ENCODE measurements around the gene ETS1.

Gene ETS1

DNA sequence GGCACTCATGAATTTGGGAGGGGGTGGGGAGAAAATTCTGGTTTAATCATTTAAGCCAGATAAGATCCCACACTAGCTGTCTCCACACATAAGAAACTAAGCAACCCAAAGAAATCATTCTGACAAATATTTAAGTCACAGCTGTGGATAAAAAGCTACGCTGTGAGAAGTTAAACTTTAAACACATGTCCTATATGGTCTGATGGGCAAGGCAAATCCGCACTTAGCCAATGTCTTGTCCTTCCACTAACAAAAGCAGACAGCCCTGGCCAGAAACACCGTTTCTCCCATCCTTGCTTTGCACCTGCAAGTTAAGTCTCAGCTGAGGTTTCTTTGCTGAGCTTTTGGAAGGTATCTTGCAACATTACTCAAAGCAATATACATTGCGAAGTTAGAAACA, 68.0 kb downstream of the ETS1 start:
- TF ChIP-seq, protein P1, sequence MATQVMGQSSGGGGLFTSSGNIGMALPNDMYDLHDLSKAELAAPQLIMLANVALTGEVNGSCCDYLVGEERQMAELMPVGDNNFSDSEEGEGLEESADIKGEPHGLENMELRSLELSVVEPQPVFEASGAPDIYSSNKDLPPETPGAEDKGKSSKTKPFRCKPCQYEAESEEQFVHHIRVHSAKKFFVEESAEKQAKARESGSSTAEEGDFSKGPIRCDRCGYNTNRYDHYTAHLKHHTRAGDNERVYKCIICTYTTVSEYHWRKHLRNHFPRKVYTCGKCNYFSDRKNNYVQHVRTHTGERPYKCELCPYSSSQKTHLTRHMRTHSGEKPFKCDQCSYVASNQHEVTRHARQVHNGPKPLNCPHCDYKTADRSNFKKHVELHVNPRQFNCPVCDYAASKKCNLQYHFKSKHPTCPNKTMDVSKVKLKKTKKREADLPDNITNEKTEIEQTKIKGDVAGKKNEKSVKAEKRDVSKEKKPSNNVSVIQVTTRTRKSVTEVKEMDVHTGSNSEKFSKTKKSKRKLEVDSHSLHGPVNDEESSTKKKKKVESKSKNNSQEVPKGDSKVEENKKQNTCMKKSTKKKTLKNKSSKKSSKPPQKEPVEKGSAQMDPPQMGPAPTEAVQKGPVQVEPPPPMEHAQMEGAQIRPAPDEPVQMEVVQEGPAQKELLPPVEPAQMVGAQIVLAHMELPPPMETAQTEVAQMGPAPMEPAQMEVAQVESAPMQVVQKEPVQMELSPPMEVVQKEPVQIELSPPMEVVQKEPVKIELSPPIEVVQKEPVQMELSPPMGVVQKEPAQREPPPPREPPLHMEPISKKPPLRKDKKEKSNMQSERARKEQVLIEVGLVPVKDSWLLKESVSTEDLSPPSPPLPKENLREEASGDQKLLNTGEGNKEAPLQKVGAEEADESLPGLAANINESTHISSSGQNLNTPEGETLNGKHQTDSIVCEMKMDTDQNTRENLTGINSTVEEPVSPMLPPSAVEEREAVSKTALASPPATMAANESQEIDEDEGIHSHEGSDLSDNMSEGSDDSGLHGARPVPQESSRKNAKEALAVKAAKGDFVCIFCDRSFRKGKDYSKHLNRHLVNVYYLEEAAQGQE (IDR thresholded peaks at IDR 0.05; ENCODE audit: low read depth): no peak
- no peak for TF ChIP-seq TEAD4 (IDR thresholded peaks at IDR 0.05)
- TF ChIP-seq, protein P2, sequence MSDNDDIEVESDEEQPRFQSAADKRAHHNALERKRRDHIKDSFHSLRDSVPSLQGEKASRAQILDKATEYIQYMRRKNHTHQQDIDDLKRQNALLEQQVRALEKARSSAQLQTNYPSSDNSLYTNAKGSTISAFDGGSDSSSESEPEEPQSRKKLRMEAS (IDR thresholded peaks at IDR 0.05): no peak
- TF ChIP-seq TCF12 (IDR thresholded peaks at IDR 0.05; ENCODE audit: low read depth): no peak
- TF ChIP-seq FOXM1 (IDR thresholded peaks at IDR 0.05; ENCODE audit: borderline replicate concordance, low read depth): no peak
- TF ChIP-seq, protein P3, sequence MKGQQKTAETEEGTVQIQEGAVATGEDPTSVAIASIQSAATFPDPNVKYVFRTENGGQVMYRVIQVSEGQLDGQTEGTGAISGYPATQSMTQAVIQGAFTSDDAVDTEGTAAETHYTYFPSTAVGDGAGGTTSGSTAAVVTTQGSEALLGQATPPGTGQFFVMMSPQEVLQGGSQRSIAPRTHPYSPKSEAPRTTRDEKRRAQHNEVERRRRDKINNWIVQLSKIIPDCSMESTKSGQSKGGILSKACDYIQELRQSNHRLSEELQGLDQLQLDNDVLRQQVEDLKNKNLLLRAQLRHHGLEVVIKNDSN (IDR thresholded peaks at IDR 0.05): no peak
- TF ChIP-seq RAD21 (IDR thresholded peaks at IDR 0.05; ENCODE audit: low read depth): no peak
- no peak for TF ChIP-seq TAF1 (IDR thresholded peaks at IDR 0.05; ENCODE audit: low read depth)

DNA sequence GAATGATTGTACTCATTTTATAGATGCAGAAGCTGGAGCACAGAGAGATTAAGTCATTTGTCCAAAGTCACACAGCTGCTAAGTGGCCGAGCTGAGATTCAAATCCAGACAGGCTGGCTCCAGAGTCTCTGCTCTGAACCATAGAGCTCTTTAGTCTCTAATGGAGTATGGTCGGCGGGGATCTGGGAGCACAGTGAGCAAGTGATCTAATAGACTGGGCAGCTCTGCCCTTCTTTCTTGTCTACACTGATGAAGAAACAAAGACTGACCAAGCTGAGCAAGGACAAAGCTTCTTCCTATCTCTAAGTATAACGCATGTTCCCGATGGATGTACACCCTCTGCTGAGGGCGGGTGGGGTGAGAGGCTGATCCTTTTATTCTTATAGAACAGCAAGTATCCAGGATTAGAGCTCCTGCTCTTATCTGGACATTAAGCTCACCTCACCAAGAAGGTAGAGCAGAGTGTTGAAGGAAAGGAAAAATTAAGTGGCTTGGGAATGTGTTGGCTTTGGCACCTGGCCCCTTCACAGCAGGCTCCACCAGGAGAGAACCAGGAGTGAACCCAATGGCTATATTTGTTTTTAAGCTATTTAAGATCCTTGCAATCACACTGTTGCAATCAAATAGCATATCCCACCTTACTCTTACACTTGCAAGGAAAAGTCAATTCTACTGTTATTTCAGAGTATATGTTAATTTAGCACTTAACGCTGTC, 68.7 kb downstream of the ETS1 start:
- no peak for TF ChIP-seq ZBTB7A (IDR thresholded peaks at IDR 0.05; ENCODE audit: low read depth)
- peak; percentile 59 for TF ChIP-seq NFIC (IDR thresholded peaks at IDR 0.05)

DNA sequence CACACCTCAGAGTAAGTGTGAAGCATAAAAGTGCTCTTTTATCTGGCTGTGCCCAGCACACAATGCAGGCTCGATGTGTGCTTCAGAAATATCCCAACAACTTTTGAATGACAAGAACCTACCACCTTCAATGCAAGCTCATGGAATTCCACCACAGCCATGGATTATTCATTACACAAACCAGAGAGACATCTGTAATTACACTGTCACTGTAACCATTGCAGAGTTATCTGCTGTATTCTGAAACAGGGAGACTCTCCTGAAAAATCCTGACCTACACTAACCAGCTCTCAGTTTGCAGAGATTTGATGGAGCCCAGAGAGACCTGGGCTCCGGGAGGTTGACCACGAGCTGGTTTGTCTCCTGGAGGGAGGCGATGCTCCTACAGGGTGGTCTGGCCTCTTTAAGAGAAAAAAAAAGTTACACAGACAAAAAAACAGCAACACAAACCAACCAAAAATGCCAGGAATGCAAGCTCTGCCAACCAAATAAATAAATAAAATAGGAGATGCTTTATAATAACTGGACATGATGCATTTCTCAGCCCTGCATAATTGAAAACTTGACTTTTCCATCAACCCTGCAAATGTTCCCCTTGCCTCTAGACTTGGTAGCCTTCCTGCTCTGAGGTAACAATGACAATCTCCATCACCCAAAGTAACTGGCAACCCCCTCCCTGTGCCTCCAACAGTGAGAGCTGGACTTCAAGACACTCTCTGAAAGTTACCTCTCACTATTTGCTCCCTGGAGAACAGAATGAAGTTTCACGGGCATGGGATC, 69.7 kb downstream of the ETS1 start:
- TF ChIP-seq FOXM1 (IDR thresholded peaks at IDR 0.05; ENCODE audit: borderline replicate concordance, low read depth) (no peak), TEAD4 (IDR thresholded peaks at IDR 0.05) (peak; percentile 51), TCF12 (IDR thresholded peaks at IDR 0.05; ENCODE audit: low read depth) (no peak)

DNA sequence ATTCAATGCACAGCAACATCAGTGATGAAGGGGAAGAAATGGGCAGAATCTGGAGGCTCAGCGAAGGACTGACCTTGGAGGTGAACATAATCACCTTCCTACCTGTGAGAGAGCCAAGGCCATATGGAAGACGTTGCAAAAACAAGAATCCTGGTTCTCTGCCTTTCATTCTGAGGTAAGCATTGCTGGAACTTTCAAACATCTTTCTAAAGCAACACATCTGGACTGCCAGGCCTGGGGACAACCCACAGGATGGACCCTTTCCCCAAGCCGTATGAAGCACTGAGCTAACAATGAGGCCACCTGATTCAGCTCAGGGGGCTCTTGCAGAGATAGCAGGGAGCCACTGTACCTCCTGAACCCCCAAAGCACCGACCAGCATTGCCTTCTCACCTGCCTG, 70.5 kb downstream of the ETS1 start:
- TF ChIP-seq, protein P2 (IDR thresholded peaks at IDR 0.05): no peak
- TF ChIP-seq, protein P3 (IDR thresholded peaks at IDR 0.05): no peak
- TF ChIP-seq TCF12 (IDR thresholded peaks at IDR 0.05; ENCODE audit: low read depth) (no peak), YY1 (IDR thresholded peaks at IDR 0.05; ENCODE audit: low read depth) (no peak), ZBTB7A (IDR thresholded peaks at IDR 0.05; ENCODE audit: low read depth) (no peak), CREB1 (IDR thresholded peaks at IDR 0.05; ENCODE audit: low read depth) (no peak), EP300 (IDR thresholded peaks at IDR 0.05; ENCODE audit: borderline replicate concordance) (no peak), TAF1 (IDR thresholded peaks at IDR 0.05; ENCODE audit: low read depth) (no peak), TEAD4 (IDR thresholded peaks at IDR 0.05) (no peak), FOXM1 (IDR thresholded peaks at IDR 0.05; ENCODE audit: borderline replicate concordance, low read depth) (no peak), NFIC (IDR thresholded peaks at IDR 0.05) (no peak), CEBPB (IDR thresholded peaks at IDR 0.05) (no peak), EGR1 (IDR thresholded peaks at IDR 0.05) (no peak), RAD21 (IDR thresholded peaks at IDR 0.05; ENCODE audit: low read depth) (no peak)
- TF ChIP-seq, protein P1 (IDR thresholded peaks at IDR 0.05; ENCODE audit: low read depth): no peak

DNA sequence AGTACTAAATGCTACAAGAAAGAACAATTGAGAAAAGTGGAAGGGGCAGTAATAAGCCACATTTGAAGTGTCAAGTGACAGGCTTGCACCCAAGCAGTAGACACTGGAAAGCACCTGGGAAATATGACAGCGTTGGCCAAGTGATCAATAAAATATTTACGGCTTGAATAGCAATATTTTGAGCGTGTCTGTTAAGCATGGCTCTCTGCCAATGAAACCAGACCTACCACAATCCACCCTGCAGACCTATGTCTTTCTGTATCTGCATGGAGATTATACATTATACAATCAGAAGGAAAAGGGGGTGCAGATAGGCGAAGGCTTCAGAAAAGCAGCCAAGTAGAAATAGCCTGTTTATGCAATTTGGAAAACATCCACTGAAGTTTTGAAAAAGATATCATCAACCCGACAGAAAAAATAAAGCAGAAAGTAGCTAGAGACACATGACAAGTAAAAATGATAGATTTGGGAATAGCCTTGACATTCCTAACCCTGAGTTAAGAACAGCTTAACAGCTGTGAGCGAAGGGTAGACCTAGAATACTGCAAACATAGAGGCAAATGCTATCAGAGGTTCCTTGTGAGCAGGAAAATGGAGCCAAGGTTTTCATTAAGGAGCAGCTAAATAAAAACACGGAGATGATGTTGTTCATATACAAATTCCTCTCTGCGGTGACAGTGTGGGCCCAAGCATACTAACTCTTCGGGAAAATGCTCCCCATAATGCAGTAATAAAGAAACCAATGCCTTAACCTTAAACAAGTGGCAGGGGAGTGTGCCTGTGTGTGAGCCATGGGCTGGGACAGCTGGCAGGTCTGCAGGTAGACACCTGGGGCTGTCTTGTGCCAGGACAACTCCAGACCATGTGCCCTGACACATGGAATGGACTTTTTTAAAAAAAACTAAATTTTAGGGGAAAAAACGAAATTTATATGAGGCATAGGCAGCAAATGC, 71.3 kb downstream of the ETS1 start:
- no peak for TF ChIP-seq ZBTB7A (IDR thresholded peaks at IDR 0.05; ENCODE audit: low read depth)
- no peak for TF ChIP-seq FOXM1 (IDR thresholded peaks at IDR 0.05; ENCODE audit: borderline replicate concordance, low read depth)

Measured in Ishikawa (cell line).